Measurements from ENCODE around the gene ZNF45. TPM values are rescaled to one million over a fixed set of nuclear protein-coding genes. Genes with fewer than 3 reads are reported as not detected.

Gene ZNF45
- total and polyA plus RNA-seq, 2 donors: 8.6 to 18.2 TPM

Other genes with a start within 250 kb of the ZNF45 start
- gene IRGC, start 219.2 kb downstream of the ZNF45 start, total RNA-seq: not detected
- 0.02 TPM for gene IRGC, start 219.2 kb downstream of the ZNF45 start, polyA plus RNA-seq
- 16.0 TPM for gene SMG9, start 180.3 kb downstream of the ZNF45 start, total RNA-seq
- 36.9 TPM for gene SMG9, start 180.3 kb downstream of the ZNF45 start, polyA plus RNA-seq
- 8.7 TPM for gene KCNN4, start 154.3 kb downstream of the ZNF45 start, total RNA-seq
- gene KCNN4, start 154.3 kb downstream of the ZNF45 start, polyA plus RNA-seq: 22.9 TPM
- 1.7 TPM for gene LYPD5, start 132.8 kb downstream of the ZNF45 start, total RNA-seq
- 3.2 TPM for gene LYPD5, start 132.8 kb downstream of the ZNF45 start, polyA plus RNA-seq
- gene ZNF283, start 108.0 kb downstream of the ZNF45 start, total RNA-seq: 5.9 TPM
- 4.6 TPM for gene ZNF283, start 108.0 kb downstream of the ZNF45 start, polyA plus RNA-seq
- gene ZNF404, start 51.3 kb downstream of the ZNF45 start, total RNA-seq: 2.1 TPM
- gene ZNF404, start 51.3 kb downstream of the ZNF45 start, polyA plus RNA-seq: 26.6 TPM
- 2.4 TPM for gene ZNF221, start 15.9 kb upstream of the ZNF45 start, total RNA-seq
- 1.1 TPM for gene ZNF221, start 15.9 kb upstream of the ZNF45 start, polyA plus RNA-seq
- 9.8 TPM for gene ZNF155, start 48.9 kb upstream of the ZNF45 start, total RNA-seq
- 8.6 TPM for gene ZNF155, start 48.9 kb upstream of the ZNF45 start, polyA plus RNA-seq
- 4.9 TPM for gene ZNF230, start 67.7 kb upstream of the ZNF45 start, total RNA-seq
- 5.5 TPM for gene ZNF230, start 67.7 kb upstream of the ZNF45 start, polyA plus RNA-seq
- 9.6 TPM for gene ZNF222, start 90.1 kb upstream of the ZNF45 start, total RNA-seq
- gene ZNF222, start 90.1 kb upstream of the ZNF45 start, polyA plus RNA-seq: 7.5 TPM
- 5.5 TPM for gene ZNF223, start 116.8 kb upstream of the ZNF45 start, total RNA-seq
- gene ZNF223, start 116.8 kb upstream of the ZNF45 start, polyA plus RNA-seq: 5.0 TPM
- 2.4 TPM for gene ZNF284, start 136.9 kb upstream of the ZNF45 start, total RNA-seq
- gene ZNF284, start 136.9 kb upstream of the ZNF45 start, polyA plus RNA-seq: 1.9 TPM
- gene ZNF224, start 159.1 kb upstream of the ZNF45 start, total RNA-seq: 18.2 TPM
- gene ZNF224, start 159.1 kb upstream of the ZNF45 start, polyA plus RNA-seq: 47.0 TPM
- gene ZNF225, start 178.1 kb upstream of the ZNF45 start, total RNA-seq: 5.9 TPM
- gene ZNF225, start 178.1 kb upstream of the ZNF45 start, polyA plus RNA-seq: 3.2 TPM
- 7.2 TPM for gene ZNF234, start 206.3 kb upstream of the ZNF45 start, total RNA-seq
- gene ZNF234, start 206.3 kb upstream of the ZNF45 start, polyA plus RNA-seq: 4.5 TPM
- 23.9 TPM for gene ZNF226, start 229.8 kb upstream of the ZNF45 start, total RNA-seq
- gene ZNF226, start 229.8 kb upstream of the ZNF45 start, polyA plus RNA-seq: 32.9 TPM